ENCODE results near the gene RECQL5.
A peak's percentile ranks its signal among the peaks of the same experiment; 100 is the strongest.

The RECQL5 gene

DNA sequence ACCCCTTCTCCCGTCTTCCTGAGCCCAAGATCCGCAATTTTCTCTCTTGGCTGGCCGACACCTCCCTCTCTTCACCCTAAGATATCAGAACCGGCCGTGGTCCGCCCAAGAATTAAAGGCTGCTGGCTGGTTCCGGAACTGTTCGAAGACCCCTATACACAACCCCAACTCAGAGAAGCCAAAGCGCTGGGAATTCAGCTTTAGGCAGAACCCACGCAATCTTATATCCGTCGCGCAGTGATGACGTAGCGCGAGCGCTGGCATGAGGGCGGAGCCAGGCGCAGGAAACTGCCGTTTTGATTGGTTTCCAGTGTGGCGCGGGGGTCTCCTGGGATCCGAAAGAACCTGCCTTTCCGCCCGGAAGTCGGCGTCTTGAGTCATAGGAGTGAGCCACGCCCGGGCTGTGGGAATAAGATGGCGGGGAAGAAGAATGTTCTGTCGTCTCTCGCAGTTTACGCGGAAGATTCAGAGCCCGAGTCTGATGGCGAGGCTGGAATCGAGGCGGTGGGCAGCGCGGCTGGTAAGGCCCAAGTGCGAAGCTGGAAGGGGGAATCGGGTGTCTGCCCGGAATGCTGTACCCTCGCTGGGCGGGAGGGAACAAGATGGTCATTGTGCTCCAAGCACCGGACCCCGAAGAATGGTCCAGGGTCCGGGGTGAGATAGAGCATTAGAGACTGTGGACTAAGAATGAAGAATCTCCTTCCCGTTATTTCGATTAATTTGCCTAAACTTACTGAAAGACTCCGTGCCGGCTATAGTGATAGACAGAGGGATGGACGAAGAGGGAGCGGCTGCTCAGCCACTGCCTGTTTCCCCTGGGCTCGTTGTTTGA is at the start of gene RECQL5, which contains the start of gene SAP30BP:
TSS of gene RECQL5 (minus strand) at position 196 of the 832 bp plus-strand sequence. CDS start 597 bp downstream, outside the sequence.
TSS of gene SAP30BP (plus strand) at position 380 of the 832 bp plus-strand sequence. CDS start at position 415, 35 bp downstream.
- peak; percentile 89 for DNase-seq

DNA sequence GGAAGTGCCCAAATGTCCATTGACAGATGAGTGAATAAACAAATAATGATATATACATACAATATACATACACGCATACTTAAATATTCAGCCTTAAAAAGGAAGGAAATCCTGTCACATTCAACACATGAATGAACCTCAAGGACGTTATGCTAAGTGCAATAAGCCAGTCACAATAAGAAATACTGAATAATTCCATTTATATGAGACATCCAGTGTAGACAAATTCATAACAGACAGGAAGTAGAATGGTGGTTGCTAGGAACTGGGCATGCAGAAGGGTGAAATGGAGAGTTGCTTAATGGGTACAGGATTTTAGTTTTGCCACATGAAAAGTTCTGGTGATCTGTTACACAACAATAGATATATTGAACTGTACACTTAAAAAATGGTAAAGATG is 45.5 kb upstream of the RECQL5 start:
- no peak for DNase-seq

DNA sequence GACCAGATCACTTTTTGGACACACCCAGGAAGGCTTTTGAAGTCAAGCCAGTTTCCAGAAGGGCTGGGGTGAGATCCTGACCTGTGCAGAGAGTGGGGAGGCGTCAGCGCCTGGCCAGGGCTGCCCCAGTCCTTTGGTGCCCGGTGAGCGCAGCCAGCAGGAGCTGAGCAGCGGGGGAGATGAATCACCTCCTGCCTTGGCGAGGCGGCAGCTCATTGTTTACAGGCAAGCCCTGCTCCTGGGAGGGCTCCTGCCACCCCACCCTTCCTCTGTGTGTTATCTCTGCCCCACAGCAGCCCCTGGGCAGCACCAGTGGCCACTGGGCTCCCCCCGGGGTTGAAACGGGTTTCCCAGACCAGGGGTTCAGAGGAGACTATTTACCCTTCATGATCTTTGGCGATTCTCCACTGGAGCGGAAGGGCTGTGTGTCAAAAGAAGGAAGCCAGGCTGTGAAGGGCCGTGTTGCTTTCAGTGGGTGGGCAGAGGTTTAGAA is 40.2 kb upstream of the RECQL5 start:
- no peak for DNase-seq

DNA sequence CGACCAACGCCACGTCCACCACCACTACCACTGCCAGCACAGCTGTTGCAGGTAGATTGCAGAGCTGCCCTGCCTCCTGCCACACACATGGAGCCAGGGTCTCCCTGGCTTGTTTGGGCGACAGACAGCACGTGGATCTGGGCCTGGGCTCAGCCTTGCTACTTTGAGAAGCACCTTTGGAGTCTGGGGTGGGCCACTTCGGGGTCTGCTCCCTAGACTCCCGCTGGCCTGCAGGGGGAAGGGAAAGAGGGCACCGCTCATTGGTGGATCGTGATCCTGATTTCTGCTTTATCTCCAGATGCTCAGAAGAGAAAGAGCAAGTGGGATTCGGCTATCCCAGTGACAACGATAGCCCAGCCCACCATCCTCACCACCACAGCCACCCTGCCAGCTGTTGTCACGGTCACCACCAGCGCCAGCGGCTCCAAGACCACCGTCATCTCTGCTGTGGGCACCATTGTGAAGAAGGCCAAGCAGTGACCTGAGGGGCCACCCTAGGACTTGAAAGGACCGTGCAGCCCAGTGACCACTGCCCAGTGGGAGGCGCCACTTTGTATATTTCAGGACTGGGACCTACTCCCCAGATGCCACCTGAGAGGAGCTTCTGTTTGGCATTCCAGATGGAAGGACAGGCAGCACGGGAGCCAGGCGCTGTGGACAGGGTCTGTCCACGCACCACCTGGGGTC is 39.2 kb upstream of the RECQL5 start:
- DNase-seq, result no peak

DNA sequence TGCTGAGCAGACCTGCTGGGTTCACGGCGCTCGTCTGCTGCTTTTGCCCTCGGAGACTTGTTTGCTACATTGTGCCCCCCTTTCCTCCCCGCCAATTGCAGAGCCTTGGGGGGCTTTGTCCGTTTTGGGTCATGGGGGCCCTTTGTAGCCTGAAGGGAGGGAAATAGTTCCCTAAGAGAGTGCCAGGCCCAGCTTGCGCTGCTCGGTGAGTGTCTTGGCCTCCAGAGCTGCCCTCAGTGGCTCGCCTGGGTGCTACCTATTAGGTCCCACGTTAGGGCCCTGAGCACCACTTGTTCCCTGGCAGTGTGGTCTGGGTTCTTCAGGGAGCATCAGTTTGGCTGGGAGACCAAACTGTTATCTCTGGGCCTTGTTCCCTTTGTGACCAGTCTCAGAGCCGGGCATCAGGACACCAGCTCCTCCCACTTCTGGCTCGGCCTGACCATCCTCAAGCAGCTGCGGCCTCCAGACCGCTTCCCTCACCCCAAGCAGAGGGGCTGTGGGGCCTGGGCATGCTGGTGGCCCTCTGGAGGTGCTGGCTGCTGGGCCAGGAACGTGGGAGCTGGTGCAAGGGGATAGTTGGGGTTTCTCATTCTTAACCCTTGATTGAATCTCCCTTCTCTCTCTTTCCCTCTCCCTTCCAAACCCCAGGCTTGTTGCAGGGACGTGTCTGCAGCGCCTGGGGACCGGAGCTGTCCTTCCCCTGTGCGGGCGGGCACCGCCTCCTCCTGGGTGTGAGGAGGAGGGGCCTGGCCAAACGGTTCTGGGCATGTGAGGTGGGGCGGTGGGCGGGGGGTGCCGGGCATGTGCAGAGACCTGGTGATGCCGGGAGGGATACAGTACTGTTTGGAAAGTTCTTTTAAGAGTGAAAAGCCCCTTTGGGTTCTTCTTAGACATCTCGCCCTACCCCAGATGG is 38.3 kb upstream of the RECQL5 start:
- DNase-seq, result no peak

DNA sequence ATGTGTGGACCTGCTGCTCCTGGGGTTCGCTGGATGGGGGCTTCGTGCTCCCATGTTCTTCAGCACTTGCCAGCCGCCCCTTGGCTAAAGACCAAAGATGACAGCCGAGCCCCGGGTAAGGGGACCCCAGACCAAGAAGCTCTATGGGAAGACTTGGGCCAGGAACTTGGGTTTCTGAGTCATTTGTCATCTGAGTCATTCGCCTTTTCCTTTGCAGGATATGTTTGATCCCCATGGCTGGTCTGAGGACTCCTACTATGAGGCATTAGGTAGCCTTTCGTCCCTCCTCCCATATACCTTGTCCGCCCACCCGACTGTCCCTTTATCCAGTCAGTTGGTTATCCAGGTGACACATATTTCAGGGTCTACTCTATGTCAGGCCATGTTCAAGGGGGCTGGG is 36.6 kb upstream of the RECQL5 start:
- no peak for DNase-seq

DNA sequence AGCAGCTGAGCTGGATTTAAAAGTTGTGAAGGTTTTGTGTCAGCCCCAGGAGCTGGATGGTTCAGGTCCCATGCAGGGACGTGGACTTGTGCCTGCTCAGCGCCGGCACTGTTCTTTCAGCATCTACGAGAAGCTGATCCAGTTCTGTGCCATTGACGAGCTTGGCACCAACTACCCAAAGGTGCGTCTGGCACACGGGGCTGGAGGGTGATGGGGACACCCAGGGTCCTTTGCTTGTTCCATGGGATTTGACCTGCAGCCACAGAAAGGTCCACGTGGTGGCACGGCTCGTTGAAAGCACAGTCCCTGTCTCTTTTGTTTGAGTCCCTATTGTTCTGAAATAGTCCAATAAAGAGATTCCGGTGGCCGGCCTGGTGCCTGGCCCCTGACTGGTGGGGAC is 36.2 kb upstream of the RECQL5 start:
- no peak for DNase-seq

DNA sequence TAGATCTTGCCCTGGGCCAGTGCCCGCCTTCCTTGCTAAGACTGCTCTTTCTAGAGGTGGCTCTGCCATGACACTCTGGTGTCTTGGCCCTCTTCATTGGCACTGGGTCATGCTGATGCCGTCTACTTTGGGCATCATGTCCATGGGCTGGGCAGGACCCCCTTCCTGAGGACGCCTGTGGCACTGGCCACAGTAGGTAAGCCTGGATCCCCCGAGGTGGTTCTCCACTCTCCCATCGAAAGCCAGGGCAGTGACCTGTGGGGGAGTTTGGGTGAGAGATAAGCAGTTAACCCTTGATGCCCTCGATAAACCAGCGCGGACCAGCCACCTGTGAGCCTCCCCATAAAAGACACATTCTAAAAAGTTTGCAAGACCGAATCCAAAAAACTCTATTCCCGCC is 34.3 kb upstream of the RECQL5 start:
- DNase-seq, result no peak

DNA sequence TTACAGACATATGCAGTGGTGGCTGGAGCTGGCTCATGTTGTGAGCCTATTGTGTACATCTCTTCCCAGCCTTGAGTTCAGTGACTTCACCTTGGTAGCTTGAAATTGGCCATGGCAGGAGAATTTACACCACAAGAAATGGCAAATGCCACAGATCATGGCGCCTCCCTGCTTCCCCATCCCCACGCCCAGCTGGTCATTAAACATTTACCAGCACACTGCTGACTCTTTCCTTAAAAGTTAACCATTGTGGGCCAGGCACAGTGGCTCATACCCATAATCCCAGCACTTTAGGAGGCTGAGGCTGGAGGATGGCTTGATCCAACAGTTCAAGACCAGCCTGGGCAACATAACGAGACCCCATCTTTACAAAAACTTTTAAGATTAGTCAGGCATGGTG is 31.7 kb upstream of the RECQL5 start:
- DNase-seq, result no peak

DNA sequence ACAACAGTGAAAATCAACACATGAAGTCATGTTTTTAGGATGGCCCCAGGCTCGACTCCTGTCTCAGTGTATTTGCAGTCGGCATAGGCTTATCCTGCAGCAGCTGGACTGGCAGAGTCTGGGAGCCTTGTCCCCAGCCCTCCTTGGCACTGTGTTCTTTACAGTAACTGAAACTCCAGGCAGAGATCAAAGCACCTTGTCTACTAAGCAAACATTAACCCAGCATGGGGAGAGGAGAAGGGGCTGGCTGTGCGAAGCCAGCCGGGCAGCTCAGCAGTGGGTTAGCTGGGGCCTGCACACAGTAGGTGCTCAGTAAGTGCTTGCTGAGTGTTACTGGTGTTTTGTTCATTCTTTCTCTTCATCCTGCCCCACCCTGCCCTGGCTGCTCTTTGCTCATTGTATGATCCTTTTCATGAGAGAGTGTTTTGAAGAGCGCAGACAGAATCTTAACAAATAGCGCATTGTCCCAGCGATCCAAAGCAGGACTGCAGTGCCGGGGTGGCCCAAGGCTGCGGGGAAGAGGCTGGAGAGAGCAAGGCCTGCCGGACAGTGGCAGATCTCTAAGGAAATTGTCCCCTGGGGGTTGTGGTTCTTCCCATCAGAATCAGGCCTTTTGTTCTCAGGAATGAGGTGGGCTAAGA is 30.8 kb upstream of the RECQL5 start:
- no peak for DNase-seq

DNA sequence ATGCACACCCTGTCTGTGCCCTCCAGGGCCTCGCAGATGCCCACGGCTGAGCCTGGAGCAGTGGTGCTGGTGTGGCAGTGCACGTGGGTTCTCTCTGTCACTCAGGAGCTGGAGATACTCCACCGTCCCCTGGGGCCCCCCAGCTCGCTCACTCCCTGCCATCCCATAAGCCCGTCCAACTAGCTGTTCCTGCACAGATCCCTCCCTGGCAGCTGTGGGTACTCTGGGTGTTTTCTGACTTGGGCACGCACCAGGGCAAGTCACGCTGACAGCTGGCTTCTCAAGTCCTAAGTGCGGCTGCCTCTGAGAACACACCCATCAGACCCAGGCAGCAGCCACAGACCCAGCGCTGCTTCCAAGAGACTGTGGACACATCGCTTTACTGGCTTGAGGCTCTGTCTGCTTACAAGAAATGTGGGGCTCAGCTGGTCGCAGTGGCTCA is 28.9 kb upstream of the RECQL5 start:
- no peak for DNase-seq

DNA sequence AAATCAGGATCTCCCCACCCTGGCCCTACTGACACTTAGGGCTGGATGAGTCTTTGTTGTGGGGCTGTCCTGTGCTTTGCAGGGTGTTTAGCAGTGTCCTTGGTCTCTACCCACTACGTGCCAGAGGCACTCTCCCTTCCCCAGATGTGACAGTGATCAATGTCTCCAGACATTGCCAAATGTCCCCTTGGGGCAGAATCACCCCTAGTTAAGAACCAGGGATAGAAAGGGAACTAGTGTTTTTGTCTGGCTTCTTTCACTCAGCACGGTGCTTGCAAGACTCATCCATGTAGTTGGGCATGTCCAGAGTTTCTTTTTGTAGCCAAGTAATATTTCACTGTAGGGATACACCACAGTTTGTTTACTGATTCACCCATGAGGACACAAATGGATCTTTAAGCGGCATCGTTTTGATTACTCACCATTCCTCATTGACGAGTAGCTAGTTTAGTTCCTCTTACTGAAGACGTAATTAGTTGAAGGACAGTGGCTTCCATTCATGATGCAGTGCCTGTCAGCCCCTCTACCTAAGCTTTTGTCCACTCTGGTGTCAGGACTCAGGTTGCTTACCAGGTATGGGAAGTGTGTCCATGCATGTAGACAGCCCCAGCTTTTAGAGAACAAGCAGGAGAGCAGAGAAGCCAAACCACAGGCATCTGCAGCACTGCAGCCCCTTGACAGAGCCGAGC is 28.3 kb upstream of the RECQL5 start:
- DNase-seq, result no peak

DNA sequence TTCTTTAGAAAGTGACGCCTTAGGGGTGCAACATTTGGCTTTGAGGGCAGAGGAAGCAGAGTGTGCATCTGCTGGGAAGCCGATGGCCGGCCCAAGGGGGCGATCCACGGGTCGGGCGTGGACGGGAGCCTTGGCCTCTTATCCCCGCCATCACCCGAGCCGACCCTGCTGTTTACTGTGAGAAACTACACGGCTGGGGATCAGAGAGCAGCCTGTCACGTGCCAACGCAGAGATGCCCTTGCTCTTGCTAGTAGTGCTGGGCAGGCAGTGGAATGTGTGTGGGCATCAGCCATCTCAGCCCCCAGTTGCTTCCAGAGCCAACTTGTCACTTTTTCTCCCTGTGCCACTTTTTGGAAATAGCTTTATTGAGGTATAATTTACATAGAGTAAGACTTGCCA is 27.6 kb upstream of the RECQL5 start:
- no peak for DNase-seq

DNA sequence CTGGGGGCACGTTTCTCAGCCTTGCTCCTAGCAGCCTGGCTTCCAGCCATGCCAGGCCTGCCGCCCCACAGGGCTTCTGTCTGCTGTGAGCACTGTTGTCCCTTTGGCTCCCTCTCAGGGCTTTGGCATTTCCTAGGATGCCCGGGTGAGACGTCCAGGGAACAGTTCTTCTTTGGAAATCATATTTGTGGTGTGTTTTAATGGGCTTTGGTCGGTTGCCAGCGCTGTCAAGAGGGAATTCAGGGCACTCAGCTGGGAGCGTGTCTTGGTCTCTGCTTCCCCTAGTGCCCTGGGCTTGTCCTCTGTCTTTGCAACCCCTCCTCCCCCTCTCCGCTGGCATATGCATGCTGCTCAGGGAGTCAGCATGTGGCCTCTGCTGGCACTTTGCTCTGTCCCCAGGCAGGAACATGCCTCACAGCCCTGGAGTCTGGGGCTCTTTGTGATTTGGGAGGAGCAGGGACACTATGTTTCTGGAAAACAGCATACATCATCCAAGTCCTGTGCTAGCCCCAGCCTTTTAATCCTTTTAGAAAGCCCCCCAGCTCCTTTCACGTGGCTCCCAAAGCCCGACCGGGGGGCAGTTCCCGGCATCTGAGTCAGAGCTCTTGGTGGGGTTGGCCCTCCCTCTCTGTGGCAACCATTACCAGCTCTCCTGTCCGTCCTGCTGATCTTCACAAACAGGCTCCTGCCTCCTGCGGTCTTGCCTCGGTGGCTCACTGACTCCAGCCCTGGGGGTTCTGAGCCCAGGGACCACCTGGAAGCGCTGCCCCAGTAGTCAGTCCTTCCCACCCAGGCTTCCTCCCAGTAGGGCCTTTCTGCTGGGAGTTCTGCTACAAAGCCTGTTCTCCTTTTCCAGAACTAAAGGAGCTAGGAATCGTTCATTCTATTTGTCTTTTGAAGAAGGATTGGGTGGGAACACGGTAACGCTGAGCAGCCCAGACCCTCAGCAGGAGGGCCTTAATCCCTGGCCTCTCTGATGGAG is 26.8 kb upstream of the RECQL5 start:
- no peak for DNase-seq

DNA sequence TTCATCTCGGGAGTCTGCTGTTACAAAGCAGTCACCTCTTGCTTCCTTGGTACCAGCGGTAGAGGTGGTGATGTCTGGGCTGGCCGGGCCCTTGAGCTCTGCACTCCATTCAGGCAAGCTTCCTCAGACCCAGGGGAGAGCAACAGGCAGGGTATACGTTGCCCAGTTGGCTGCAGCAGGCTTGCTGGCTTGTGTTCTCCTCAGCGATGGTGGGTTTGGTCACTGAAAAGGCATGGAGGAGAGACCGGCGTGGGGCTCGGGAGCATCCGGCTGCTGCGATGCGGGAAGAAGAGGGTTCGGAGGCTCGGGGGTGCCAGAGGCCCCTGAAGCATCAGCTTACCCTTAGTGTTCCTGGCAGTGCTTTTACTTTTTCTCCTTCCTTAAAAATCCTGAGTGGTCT is 26.0 kb upstream of the RECQL5 start:
- no peak for DNase-seq

DNA sequence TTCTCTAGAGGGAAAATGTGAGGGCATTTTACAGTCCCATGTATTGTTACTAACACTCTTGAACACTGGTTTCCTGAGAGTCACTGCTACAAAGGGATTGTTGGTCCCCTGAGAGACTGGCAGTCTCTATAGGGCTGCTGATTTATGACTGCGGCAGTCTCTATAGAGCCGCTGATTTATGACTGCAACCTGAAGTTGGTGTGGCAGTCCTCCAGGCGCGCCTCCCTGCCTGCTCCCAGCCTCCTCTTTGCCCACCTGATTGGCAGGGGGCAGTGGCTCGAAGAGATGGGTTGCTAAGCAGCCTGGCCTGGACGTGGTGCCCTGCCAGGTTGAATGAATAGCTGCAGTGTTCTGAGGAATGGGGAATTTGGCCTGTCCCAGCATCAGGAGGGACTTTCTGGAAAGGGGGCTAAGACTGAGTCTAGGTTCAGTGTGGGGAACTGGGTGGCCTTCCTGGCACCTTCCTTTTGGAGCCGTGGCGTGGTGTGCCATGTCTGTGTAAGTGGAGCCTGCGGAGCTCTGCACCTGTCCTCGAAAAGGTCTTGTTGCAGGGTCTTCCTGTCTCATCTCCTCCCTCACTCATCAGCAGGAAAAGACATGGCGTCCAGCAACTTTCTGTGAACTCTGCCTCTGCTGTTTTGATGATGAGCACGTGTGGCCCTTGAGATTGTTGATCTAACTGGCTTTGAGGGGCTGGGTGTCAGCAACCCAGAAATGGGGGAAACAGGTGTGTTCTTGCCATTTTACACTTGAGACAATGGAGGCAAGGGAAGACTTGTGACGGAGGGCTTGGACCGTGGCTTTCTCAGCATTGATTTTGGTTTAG is 25.1 kb upstream of the RECQL5 start:
- no peak for DNase-seq

DNA sequence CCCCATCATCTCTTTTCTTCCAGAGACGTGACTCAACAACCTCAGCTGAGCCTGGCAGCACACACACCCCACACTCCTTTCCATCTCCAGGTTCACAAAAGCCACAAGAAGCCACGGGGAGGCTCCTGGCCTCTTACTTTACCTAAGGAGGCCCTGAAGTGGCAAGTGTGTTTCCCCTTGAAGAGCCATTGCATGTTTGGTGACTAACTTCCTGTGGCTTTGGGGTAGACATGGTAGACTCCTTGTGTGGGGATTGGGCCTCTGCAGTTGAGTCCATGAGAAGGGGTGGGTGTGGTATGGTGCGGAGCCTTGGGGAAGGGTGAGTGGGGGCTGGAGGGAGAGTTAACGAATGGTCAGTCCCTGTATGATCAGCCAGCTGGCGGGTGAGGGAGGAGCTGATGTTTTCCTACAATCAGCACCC is 24.4 kb upstream of the RECQL5 start:
- DNase-seq, result no peak

DNA sequence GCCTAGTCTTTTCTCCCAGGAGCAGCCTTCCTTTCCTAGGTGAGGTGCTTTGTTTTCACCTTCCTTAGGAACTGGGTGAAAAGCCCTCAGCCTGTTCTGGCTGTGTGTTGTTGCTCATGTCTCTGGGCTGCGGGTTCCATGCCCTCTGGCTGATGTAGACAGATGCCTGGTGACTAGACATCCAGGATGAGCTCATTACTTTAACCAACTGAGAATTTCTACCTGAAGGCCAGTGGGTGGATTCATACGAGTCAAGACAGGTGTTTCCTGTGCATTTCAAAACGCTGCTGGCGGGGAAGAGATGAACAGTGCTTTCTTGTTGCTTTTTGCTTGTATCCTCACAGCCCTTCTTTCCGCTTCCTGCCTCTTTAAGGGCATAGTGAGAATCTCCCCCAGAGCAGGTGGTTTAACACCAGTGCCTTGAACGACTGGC is 22.5 kb upstream of the RECQL5 start:
- DNase-seq, result no peak

DNA sequence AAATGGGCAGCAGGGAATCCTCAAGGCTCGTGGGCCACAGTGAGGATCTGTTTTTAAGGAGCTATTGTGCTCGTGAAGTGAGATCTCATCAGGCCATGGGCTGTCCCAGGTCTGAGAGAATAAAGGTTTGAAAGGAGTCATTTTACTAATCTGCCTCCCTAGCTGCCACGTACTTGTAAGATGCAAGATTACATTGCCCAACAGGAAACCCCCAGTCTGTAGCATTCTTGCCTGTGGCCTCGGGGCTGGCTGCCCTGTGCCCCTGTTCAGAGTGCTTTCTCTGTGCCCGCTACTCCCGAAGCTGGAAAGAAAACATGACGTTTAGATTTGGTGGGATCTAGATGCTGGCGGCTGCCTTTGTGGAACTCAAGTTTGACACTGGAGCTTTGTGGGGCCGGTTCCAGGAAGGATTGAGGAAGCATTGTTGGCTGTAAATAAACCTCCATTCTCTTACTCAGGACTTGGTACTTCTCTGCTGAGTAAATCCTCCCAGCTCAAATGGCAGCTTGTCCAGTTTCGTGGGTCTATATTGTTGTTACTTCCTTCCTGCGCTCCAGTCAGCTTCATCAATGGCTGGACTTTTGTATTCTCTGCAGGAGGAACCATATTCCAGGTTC is 21.4 kb upstream of the RECQL5 start:
- no peak for DNase-seq

Data from NCI-H187 treated with DMSO at 0.1 percent for 48 hours (cell line).